ENCODE results near the gene FAAP20. TPM values are rescaled to one million over a fixed set of nuclear protein-coding genes. Genes with fewer than 3 reads are reported as not detected.

FAAP20 gene
- total RNA-seq, 1 donor from 2014 or later: 114 TPM

GRCh38 chr1:2212532-2213491 is 18.2 kb upstream of the FAAP20 start:
- H3K4me3 ChIP-seq (ENCODE audit: insufficient read depth, low read depth, low read length): peak overlapping the region; percentile 61
- H3K9ac ChIP-seq (ENCODE audit: low read length): peak overlapping the region; percentile 93
- Mint-ChIP-seq H3K27me3 (ENCODE audit: low read depth, unreplicated experiment) (peaks cover 2% of the 10 kb centered on the region), H3K4me1 (ENCODE audit: low read depth, unreplicated experiment) (peaks cover 3% of the 10 kb centered on the region), H3K27ac (ENCODE audit: unreplicated experiment) (peak overlapping the region; percentile 86), H3K36me3 (ENCODE audit: low read depth, unreplicated experiment) (peaks cover 3% of the 10 kb centered on the region), H3K9me3 (ENCODE audit: unreplicated experiment) (no peaks in the 10 kb centered on the region), H3K4me3 (ENCODE audit: unreplicated experiment) (peak overlapping the region; percentile 57)
- no peak for FAIRE-seq
- H3K9me3 ChIP-seq (ENCODE audit: insufficient read depth, low read depth, low read length): no peaks in the 10 kb centered on the region
- no peak for TF ChIP-seq EZH2 (IDR thresholded peaks at IDR 0.05; ENCODE audit: insufficient read depth, low read length)
- peak; percentile 15 for TF ChIP-seq CTCF (IDR thresholded peaks at IDR 0.05; ENCODE audit: insufficient read depth, low read depth, low read length)
- no peaks in the 10 kb centered on the region for H3K27me3 ChIP-seq (ENCODE audit: insufficient read depth, low read length)
- H3K36me3 ChIP-seq (ENCODE audit: insufficient read depth, low read length): no peaks in the 10 kb centered on the region
- H3K4me2 ChIP-seq (ENCODE audit: low read length): peak overlapping the region; percentile 89
- H2AFZ ChIP-seq (ENCODE audit: low read depth, low read length): peak overlapping the region; percentile 89
- no peaks in the 10 kb centered on the region for H4K20me1 ChIP-seq (ENCODE audit: insufficient read depth, low read length)
- H3K27ac ChIP-seq (ENCODE audit: low read depth, low read length): peak overlapping the region; percentile 99
- H3K4me1 ChIP-seq (ENCODE audit: insufficient read depth, low read length): peaks cover 47% of the 10 kb centered on the region
- no peaks in the 10 kb centered on the region for H3K79me2 ChIP-seq (ENCODE audit: insufficient read depth, low read length)
- peak; percentile 91 for DNase-seq (ENCODE audit: low read depth)

GRCh38 chr1:2212274-2212531 is 17.6 kb upstream of the FAAP20 start:
- H3K9me3 ChIP-seq (ENCODE audit: insufficient read depth, low read depth, low read length): no peaks in the 10 kb centered on the region
- FAIRE-seq: no peak
- peak overlapping the region; percentile 99 for H3K27ac ChIP-seq (ENCODE audit: low read depth, low read length)
- no peak overlapping the region for H3K4me3 Mint-ChIP-seq (ENCODE audit: unreplicated experiment)
- H4K20me1 ChIP-seq (ENCODE audit: insufficient read depth, low read length): no peaks in the 10 kb centered on the region
- peak overlapping the region; percentile 34 for H3K4me3 ChIP-seq (ENCODE audit: insufficient read depth, low read depth, low read length)
- H3K4me2 ChIP-seq (ENCODE audit: low read length): peak overlapping the region; percentile 89
- TF ChIP-seq EZH2 (IDR thresholded peaks at IDR 0.05; ENCODE audit: insufficient read depth, low read length) (no peak), CTCF (IDR thresholded peaks at IDR 0.05; ENCODE audit: insufficient read depth, low read depth, low read length) (no peak)
- H3K27ac Mint-ChIP-seq (ENCODE audit: unreplicated experiment): peak overlapping the region; percentile 75
- peak overlapping the region; percentile 83 for H2AFZ ChIP-seq (ENCODE audit: low read depth, low read length)
- peaks cover 53% of the 10 kb centered on the region for H3K4me1 ChIP-seq (ENCODE audit: insufficient read depth, low read length)
- DNase-seq (ENCODE audit: low read depth): no peak
- H3K79me2 ChIP-seq (ENCODE audit: insufficient read depth, low read length): no peaks in the 10 kb centered on the region
- H3K4me1 Mint-ChIP-seq (ENCODE audit: low read depth, unreplicated experiment): peaks cover 3% of the 10 kb centered on the region
- no peaks in the 10 kb centered on the region for H3K36me3 ChIP-seq (ENCODE audit: insufficient read depth, low read length)
- H3K9me3 Mint-ChIP-seq (ENCODE audit: unreplicated experiment): no peaks in the 10 kb centered on the region
- no peaks in the 10 kb centered on the region for H3K27me3 ChIP-seq (ENCODE audit: insufficient read depth, low read length)
- H3K36me3 Mint-ChIP-seq (ENCODE audit: low read depth, unreplicated experiment): peaks cover 3% of the 10 kb centered on the region
- peak overlapping the region; percentile 93 for H3K9ac ChIP-seq (ENCODE audit: low read length)
- peaks cover 2% of the 10 kb centered on the region for H3K27me3 Mint-ChIP-seq (ENCODE audit: low read depth, unreplicated experiment)

GRCh38 chr1:2210786-2211185 is 16.2 kb upstream of the FAAP20 start:
- Histone ChIP-seq H3K79me2 (ENCODE audit: insufficient read depth, low read length) (no peaks in the 10 kb centered on the region), H4K20me1 (ENCODE audit: insufficient read depth, low read length) (no peaks in the 10 kb centered on the region), H3K27me3 (ENCODE audit: insufficient read depth, low read length) (no peaks in the 10 kb centered on the region), H3K9ac (ENCODE audit: low read length) (no peak overlapping the region), H3K36me3 (ENCODE audit: insufficient read depth, low read length) (no peaks in the 10 kb centered on the region), H3K27ac (ENCODE audit: low read depth, low read length) (no peak overlapping the region), H3K4me3 (ENCODE audit: insufficient read depth, low read depth, low read length) (no peak overlapping the region), H2AFZ (ENCODE audit: low read depth, low read length) (no peak overlapping the region), H3K9me3 (ENCODE audit: insufficient read depth, low read depth, low read length) (no peaks in the 10 kb centered on the region), H3K4me2 (ENCODE audit: low read length) (no peak overlapping the region), H3K4me1 (ENCODE audit: insufficient read depth, low read length) (peaks cover 58% of the 10 kb centered on the region)
- peaks cover 5% of the 10 kb centered on the region for H3K27me3 Mint-ChIP-seq (ENCODE audit: low read depth, unreplicated experiment)
- FAIRE-seq (no peak), DNase-seq (ENCODE audit: low read depth) (no peak)
- no peak overlapping the region for H3K27ac Mint-ChIP-seq (ENCODE audit: unreplicated experiment)
- H3K9me3 Mint-ChIP-seq (ENCODE audit: unreplicated experiment): no peaks in the 10 kb centered on the region
- H3K4me1 Mint-ChIP-seq (ENCODE audit: low read depth, unreplicated experiment): peaks cover 3% of the 10 kb centered on the region
- H3K4me3 Mint-ChIP-seq (ENCODE audit: unreplicated experiment): no peak overlapping the region
- TF ChIP-seq EZH2 (IDR thresholded peaks at IDR 0.05; ENCODE audit: insufficient read depth, low read length) (no peak), CTCF (IDR thresholded peaks at IDR 0.05; ENCODE audit: insufficient read depth, low read depth, low read length) (no peak)
- H3K36me3 Mint-ChIP-seq (ENCODE audit: low read depth, unreplicated experiment): peaks cover 3% of the 10 kb centered on the region
